Measurements from ENCODE around the gene PLK3.
A peak's percentile ranks its signal among the peaks of the same experiment; 100 is the strongest.
"Not testable (repeated sequence)": the region's sequence is repeated elsewhere in the genome, so short reads cannot be mapped to it uniquely, and the experiment has no call there.

PLK3 gene

DNA sequence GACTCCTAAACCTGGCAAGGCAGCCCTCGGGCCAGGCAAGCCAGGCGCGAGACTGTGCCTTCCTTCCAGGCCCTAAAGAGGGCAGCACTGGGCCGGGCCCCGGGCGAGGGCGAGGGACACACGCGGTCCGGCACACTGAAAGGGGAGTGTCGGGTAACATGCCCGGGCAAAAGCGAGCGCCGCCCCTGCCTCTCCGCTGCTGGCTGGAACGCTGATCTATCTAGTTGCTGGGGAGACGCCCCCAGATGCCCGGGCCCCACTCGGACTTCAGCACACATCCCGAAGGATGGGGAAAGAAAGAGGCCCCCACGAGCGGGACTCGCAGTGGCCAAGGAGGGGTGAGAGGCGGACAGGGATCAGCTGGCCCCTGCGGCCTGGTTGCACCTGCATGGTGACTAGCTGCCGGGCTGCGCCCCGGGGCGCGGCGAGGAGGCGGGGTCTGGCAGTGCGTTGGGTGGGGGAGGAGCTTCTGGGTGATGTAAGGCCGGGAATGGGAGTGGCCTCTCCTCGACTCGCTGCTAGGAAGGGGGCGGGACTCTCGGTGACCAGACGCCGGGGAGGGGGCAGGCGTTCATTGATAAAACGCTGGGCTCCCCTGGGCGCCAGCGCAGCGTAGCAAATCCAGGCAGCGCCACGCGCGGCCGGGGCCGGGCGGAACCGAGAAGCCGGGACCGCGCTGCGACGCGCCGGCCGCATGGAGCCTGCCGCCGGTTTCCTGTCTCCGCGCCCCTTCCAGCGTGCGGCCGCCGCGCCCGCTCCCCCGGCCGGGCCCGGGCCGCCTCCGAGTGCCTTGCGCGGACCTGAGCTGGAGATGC, at the start of gene PLK3:
TSS of gene PLK3 (plus strand) at position 608 of the 815 bp plus-strand sequence. CDS start at position 695, 87 bp downstream.
- peak within 1 kb of the TSS; percentile 83 for H3K4me3 ChIP-seq (ENCODE audit: low read length)
- TF ChIP-seq, protein P1, sequence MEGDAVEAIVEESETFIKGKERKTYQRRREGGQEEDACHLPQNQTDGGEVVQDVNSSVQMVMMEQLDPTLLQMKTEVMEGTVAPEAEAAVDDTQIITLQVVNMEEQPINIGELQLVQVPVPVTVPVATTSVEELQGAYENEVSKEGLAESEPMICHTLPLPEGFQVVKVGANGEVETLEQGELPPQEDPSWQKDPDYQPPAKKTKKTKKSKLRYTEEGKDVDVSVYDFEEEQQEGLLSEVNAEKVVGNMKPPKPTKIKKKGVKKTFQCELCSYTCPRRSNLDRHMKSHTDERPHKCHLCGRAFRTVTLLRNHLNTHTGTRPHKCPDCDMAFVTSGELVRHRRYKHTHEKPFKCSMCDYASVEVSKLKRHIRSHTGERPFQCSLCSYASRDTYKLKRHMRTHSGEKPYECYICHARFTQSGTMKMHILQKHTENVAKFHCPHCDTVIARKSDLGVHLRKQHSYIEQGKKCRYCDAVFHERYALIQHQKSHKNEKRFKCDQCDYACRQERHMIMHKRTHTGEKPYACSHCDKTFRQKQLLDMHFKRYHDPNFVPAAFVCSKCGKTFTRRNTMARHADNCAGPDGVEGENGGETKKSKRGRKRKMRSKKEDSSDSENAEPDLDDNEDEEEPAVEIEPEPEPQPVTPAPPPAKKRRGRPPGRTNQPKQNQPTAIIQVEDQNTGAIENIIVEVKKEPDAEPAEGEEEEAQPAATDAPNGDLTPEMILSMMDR (conservative IDR thresholded peaks at IDR 0.05; ENCODE audit: low read length): peak; percentile 84
- DNase-seq (ENCODE audit: low read depth): peak; percentile 98

- TF ChIP-seq, protein P1 (conservative IDR thresholded peaks at IDR 0.05; ENCODE audit: low read length): no peak
- DNase-seq (ENCODE audit: low read depth): no peak
These were observed 42.8 kb upstream of the PLK3 start for GRCh38 chr1:44757420-44757819.

DNA sequence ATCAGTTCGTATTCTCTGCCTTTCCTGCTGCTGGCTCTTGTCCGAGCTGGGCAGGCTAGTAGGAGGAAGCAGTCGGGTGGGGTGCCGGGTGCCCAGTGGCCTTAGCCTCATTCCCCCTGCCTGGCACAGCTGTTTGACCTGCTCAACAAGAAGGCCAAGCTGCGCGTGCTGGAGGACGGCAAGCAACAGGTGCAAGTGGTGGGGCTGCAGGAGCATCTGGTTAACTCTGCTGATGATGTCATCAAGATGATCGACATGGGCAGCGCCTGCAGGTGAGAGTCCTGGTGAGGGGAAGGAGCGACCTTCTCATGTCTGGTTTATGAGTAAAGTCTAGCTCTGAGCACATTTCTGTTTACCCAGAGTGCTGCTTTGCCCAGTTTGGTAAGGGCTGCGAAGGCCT, 41.1 kb upstream of the PLK3 start:
- DNase-seq (ENCODE audit: low read depth): no peak
- H3K4me3 ChIP-seq (ENCODE audit: low read length): no peak overlapping the region
- TF ChIP-seq, protein P1 (conservative IDR thresholded peaks at IDR 0.05; ENCODE audit: low read length): no peak

More at GRCh38 chr1:44757420-44757819, 42.8 kb upstream of the PLK3 start:
- no peak overlapping the region for H3K4me3 ChIP-seq (ENCODE audit: low read length)

- TF ChIP-seq, protein P1 (conservative IDR thresholded peaks at IDR 0.05; ENCODE audit: low read length): no peak
- DNase-seq (ENCODE audit: low read depth): no peak
- no peak overlapping the region for H3K4me3 ChIP-seq (ENCODE audit: low read length)
These were observed 39.3 kb upstream of the PLK3 start for GRCh38 chr1:44760876-44761275.

GRCh38 chr1:44766421-44766820, 33.8 kb upstream of the PLK3 start:
- not testable (repeated sequence) for DNase-seq (ENCODE audit: low read depth); H3K4me3 ChIP-seq (ENCODE audit: low read length)

- DNase-seq (ENCODE audit: low read depth): peak; percentile 92
- TF ChIP-seq, protein P1 (conservative IDR thresholded peaks at IDR 0.05; ENCODE audit: low read length): no peak
These were observed 24.9 kb upstream of the PLK3 start, which contains the start of gene RPS8 for GRCh38 chr1:44775078-44775929. Gene RPS8 (plus strand): TSS chr1:44775540. CDS start chr1:44775597, 57 bp downstream.

DNA sequence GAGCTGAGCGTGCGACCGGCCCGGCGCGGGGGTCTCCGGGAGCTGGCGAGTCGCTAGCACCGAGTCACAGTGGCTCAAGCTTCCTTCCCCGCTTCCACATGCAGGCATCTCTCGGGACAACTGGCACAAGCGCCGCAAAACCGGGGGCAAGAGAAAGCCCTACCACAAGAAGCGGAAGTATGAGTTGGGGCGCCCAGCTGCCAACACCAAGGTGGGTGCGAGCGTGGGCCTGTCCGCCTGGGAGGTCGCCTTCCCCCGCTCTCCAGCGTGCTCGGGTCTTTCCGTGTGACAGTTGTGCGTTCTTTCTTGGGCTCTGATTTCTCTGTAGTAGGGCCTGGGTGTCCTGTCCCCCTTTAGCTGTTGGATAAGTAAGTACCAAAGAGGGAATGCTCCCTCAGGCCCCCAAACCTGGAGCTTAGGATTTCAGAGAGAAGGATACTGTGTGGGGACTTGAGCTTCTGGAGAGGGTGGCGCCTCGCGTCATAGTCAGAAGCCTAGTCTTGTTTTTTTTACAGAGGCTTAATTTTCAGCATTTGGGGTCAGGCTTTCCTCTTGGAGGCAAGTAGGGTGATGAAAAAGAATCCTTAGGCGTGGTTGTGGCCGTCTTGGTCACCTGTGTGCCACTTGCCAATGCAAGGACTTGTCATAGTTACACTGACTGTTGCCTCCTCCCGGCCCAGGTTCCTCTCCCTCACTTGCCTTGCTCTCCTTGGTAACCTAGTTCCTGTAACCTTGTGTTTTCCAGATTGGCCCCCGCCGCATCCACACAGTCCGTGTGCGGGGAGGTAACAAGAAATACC, 24.0 kb upstream of the PLK3 start:
- TF ChIP-seq, protein P1 (conservative IDR thresholded peaks at IDR 0.05; ENCODE audit: low read length): no peak

More at GRCh38 chr1:44775078-44775929, 24.9 kb upstream of the PLK3 start, which contains the start of gene RPS8:
- peak within 1 kb of the TSS; percentile 91 for H3K4me3 ChIP-seq (ENCODE audit: low read length)

More for the DNA sequence above, 24.0 kb upstream of the PLK3 start:
- DNase-seq (ENCODE audit: low read depth): peak; percentile 17
- peak overlapping the region; percentile 91 for H3K4me3 ChIP-seq (ENCODE audit: low read length)

Measured in AG10803 (cell line).